Measurements from ENCODE around the gene PTPRT.

The PTPRT gene

DNA sequence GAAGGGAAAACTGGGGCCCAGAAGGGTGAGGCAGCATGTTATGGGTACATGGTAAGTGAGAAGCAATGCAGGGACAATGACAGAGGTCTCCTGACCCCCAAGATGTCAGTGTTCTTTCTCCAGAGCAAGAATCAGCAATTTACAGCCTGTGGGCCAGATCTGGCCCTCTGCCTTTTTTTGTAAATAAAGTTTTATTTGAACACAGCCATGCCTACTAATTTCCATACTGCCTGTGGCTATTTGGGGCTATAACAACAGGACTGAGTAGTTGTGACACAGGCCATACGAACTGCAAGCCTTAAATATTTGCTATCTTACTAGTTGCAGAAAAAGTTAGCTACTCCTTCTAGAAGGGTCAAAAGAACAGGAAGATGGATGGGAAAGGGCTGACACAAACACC is 52.5 kb downstream of the PTPRT start:
- Histone ChIP-seq H3K27ac (ENCODE audit: low read depth, low read length) (no peak overlapping the region), H3F3A (ENCODE audit: insufficient read depth) (no peaks in the 10 kb centered on the region), H3K27me3 (ENCODE audit: low read length) (no peaks in the 10 kb centered on the region)

DNA sequence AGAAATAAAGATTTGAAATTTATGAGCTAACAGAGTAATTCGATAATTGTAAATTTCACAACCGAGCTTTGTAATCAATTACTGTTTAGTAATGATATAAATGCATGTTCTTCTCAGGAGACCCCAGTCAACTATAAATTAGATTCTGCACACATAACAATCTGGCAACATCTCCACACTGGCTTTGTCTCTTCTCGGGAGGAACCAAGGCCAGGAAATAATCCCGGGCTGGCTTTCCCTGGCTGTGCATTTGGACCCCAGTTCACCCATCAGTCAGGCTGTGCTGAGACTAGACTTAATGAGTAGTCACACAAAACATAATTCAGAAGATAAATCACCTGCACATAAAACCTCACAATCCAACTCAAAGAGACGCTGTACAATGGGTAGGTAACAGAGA is 65.5 kb downstream of the PTPRT start:
- no peaks in the 10 kb centered on the region for H3F3A ChIP-seq (ENCODE audit: insufficient read depth)
- H4K20me1 ChIP-seq (ENCODE audit: low read depth, low read length), result no peaks in the 10 kb centered on the region
- TF ChIP-seq, protein P1, sequence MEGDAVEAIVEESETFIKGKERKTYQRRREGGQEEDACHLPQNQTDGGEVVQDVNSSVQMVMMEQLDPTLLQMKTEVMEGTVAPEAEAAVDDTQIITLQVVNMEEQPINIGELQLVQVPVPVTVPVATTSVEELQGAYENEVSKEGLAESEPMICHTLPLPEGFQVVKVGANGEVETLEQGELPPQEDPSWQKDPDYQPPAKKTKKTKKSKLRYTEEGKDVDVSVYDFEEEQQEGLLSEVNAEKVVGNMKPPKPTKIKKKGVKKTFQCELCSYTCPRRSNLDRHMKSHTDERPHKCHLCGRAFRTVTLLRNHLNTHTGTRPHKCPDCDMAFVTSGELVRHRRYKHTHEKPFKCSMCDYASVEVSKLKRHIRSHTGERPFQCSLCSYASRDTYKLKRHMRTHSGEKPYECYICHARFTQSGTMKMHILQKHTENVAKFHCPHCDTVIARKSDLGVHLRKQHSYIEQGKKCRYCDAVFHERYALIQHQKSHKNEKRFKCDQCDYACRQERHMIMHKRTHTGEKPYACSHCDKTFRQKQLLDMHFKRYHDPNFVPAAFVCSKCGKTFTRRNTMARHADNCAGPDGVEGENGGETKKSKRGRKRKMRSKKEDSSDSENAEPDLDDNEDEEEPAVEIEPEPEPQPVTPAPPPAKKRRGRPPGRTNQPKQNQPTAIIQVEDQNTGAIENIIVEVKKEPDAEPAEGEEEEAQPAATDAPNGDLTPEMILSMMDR (IDR thresholded peaks at IDR 0.05; ENCODE audit: insufficient read depth, low read length, poor library complexity, severe bottlenecking), result no peak
- no peak for TF ChIP-seq EZH2phosphoT487 (conservative IDR thresholded peaks at IDR 0.05; ENCODE audit: low read length)
- H3K27me3 ChIP-seq (ENCODE audit: low read length), result no peaks in the 10 kb centered on the region
- no peak overlapping the region for H3K9ac ChIP-seq (ENCODE audit: low read length)
- no peaks in the 10 kb centered on the region for H3K79me2 ChIP-seq (ENCODE audit: insufficient read depth, low read length)
- H3K4me2 ChIP-seq (ENCODE audit: low read depth, low read length, poor library complexity, severe bottlenecking), result no peak overlapping the region
- H3K27ac ChIP-seq (ENCODE audit: low read depth, low read length), result no peak overlapping the region
- H3K36me3 ChIP-seq (ENCODE audit: low read length), result no peaks in the 10 kb centered on the region
- H3K4me3 ChIP-seq (ENCODE audit: insufficient read depth, low read length, poor library complexity, severe bottlenecking), result no peak overlapping the region
- no peaks in the 10 kb centered on the region for H3K9me3 ChIP-seq (ENCODE audit: insufficient read depth, low read length)
- no peaks in the 10 kb centered on the region for H3K9me2 ChIP-seq (replicated peaks; ENCODE audit: insufficient read depth, low read length)
- no peak overlapping the region for H2AFZ ChIP-seq (ENCODE audit: low read depth, low read length, severe bottlenecking)

More for the DNA sequence above, 52.5 kb downstream of the PTPRT start:
- Histone ChIP-seq H3K9ac (ENCODE audit: low read length) (no peak overlapping the region), H2AFZ (ENCODE audit: low read depth, low read length, severe bottlenecking) (no peak overlapping the region), H3K9me2 (replicated peaks; ENCODE audit: insufficient read depth, low read length) (no peaks in the 10 kb centered on the region), H3K79me2 (ENCODE audit: insufficient read depth, low read length) (no peaks in the 10 kb centered on the region), H3K4me2 (ENCODE audit: low read depth, low read length, poor library complexity, severe bottlenecking) (no peak overlapping the region), H3K36me3 (ENCODE audit: low read length) (no peaks in the 10 kb centered on the region), H3K4me3 (ENCODE audit: insufficient read depth, low read length, poor library complexity, severe bottlenecking) (no peak overlapping the region), H4K20me1 (ENCODE audit: low read depth, low read length) (no peaks in the 10 kb centered on the region), H3K9me3 (ENCODE audit: insufficient read depth, low read length) (no peaks in the 10 kb centered on the region)
- no peak for TF ChIP-seq EZH2phosphoT487 (conservative IDR thresholded peaks at IDR 0.05; ENCODE audit: low read length)

DNA sequence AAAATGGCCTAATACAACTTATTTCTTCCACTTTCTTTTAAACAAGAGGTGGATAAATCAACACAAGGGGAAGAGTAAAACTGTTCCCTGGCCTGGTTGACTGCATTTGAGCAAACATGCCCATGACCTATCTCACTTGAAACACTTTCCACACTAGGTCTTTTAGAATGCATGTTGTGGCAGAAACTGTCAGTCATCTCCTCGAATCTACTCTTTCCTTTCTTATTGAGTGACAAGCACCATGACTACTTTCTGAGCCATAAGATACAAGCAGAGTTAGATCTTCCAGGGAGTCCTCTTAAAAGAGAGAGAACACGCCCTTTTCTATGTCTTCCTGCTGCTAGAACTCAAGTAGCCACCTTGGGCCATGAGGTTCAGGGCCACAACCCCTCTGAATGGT is 66.5 kb downstream of the PTPRT start:
- Histone ChIP-seq H3K4me2 (ENCODE audit: low read depth, low read length, poor library complexity, severe bottlenecking) (no peak overlapping the region), H3K27ac (ENCODE audit: low read depth, low read length) (no peak overlapping the region), H4K20me1 (ENCODE audit: low read depth, low read length) (no peaks in the 10 kb centered on the region), H3K79me2 (ENCODE audit: insufficient read depth, low read length) (no peaks in the 10 kb centered on the region), H3K27me3 (ENCODE audit: low read length) (no peaks in the 10 kb centered on the region), H3K9me2 (replicated peaks; ENCODE audit: insufficient read depth, low read length) (no peaks in the 10 kb centered on the region), H3K36me3 (ENCODE audit: low read length) (no peaks in the 10 kb centered on the region), H3K9ac (ENCODE audit: low read length) (no peak overlapping the region), H2AFZ (ENCODE audit: low read depth, low read length, severe bottlenecking) (no peak overlapping the region), H3F3A (ENCODE audit: insufficient read depth) (no peaks in the 10 kb centered on the region), H3K9me3 (ENCODE audit: insufficient read depth, low read length) (no peaks in the 10 kb centered on the region), H3K4me3 (ENCODE audit: insufficient read depth, low read length, poor library complexity, severe bottlenecking) (no peak overlapping the region)
- TF ChIP-seq EZH2phosphoT487 (conservative IDR thresholded peaks at IDR 0.05; ENCODE audit: low read length), result no peak
- TF ChIP-seq, protein P1 (IDR thresholded peaks at IDR 0.05; ENCODE audit: insufficient read depth, low read length, poor library complexity, severe bottlenecking), result no peak

DNA sequence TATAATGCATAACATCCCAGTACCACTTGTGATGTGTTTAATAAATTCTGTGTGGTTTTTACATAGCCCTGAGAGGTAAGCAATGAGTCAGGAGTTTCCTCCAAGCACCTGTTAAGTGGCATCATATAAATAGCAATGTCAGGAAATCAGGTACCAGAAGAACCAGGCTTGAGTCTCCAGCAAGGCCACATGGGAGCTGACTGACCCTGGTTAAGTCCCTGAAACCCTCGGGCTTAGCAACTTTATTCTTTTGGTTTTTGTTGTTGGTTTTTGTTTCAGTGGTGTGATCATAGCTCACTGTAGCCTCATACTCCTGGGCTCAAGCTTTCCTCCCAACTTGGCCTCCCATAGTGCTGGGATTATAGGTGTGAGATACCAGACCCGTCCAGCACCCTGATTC is 70.0 kb downstream of the PTPRT start:
- Histone ChIP-seq H3K9me3 (ENCODE audit: insufficient read depth, low read length) (no peaks in the 10 kb centered on the region), H3K4me3 (ENCODE audit: insufficient read depth, low read length, poor library complexity, severe bottlenecking) (no peak overlapping the region), H3K36me3 (ENCODE audit: low read length) (no peaks in the 10 kb centered on the region), H4K20me1 (ENCODE audit: low read depth, low read length) (no peaks in the 10 kb centered on the region), H3K27me3 (ENCODE audit: low read length) (no peaks in the 10 kb centered on the region), H3K27ac (ENCODE audit: low read depth, low read length) (no peak overlapping the region), H3F3A (ENCODE audit: insufficient read depth) (no peaks in the 10 kb centered on the region), H3K9ac (ENCODE audit: low read length) (no peak overlapping the region), H3K9me2 (replicated peaks; ENCODE audit: insufficient read depth, low read length) (no peaks in the 10 kb centered on the region), H3K79me2 (ENCODE audit: insufficient read depth, low read length) (no peaks in the 10 kb centered on the region), H2AFZ (ENCODE audit: low read depth, low read length, severe bottlenecking) (no peak overlapping the region), H3K4me2 (ENCODE audit: low read depth, low read length, poor library complexity, severe bottlenecking) (no peak overlapping the region)
- TF ChIP-seq EZH2phosphoT487 (conservative IDR thresholded peaks at IDR 0.05; ENCODE audit: low read length), result no peak
- TF ChIP-seq, protein P1 (IDR thresholded peaks at IDR 0.05; ENCODE audit: insufficient read depth, low read length, poor library complexity, severe bottlenecking), result no peak

All from SU-DHL-6 (cell line).